ENCODE data around the gene AGXT2.

DNA sequence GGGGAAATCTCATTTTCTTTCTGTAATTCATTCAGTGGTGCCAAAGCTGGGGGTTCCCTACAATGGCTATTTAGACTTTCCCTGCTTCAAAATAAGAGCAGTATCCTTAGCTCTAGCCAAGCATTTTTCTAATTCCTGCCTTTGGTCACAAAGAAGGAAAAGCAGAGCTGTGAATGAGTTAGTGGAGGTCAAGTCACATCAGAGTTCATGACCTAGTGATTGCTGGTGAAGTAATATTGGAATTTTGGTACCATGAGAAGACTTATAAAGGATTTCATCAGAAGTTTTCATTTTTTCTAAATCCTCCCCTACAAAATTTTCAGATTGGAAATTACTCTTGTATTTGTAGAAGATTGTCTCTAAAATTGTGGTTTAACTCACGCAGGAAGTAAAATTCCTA lies 90.4 kb downstream of the AGXT2 start:
- TF ChIP-seq EZH2 (IDR thresholded peaks at IDR 0.05; ENCODE audit: borderline replicate concordance, low read depth, low read length, severe bottlenecking) (no peak), CTCF (IDR thresholded peaks at IDR 0.05; ENCODE audit: borderline replicate concordance, extremely low read depth, low read length, poor library complexity, severe bottlenecking) (no peak)

All from DND-41 (cell line).